HepG2 (cell line): ENCODE measurements around the gene SP3. TPM values are rescaled to one million over a fixed set of nuclear protein-coding genes. Genes with fewer than 3 reads are reported as not detected.

ENCODE experiments used
- ATAC-seq: fragments of 200-7000 bp; cut with Tn5 transposase; 3 replicates; pipeline ENCODE4 v1.9.1; 2020; ENCODE audit warnings: mild to moderate bottlenecking, moderate library complexity
- BruUV-seq: library from RNA; stranded (reverse); fragments of 400-500 nt; replicated peaks from 2 replicates; lab custom pipeline; 2021; lab: Mats Ljungman, UMichigan
- CTCF ChIA-PET: fragments of 300-600 bp; formaldehyde crosslinking; extraction: SDS; loops from one replicate; lab custom pipeline; 2021; ENCODE audit warnings: low total read pairs, inconsistent platforms, low intra/inter-chr PET ratio; lab: Yijun Ruan, JAX
- POLR2A ChIA-PET: fragments of 350-600 bp; sonication (Branson Sonifier 250); formaldehyde crosslinking; loops from one replicate; lab custom pipeline; 2020; ENCODE audit warnings: antibody characterized with exemption, inconsistent platforms; lab: Yijun Ruan, JAX
- DNase-seq: peaks from one replicate; pipeline ENCODE4 v3.0.0-alpha.2; 2015; ENCODE audit warnings: low spot score
- FAIRE-seq: peaks from 3 replicates; lab custom pipeline; 2011; peaks lifted over from hg19 to GRCh38; lab: Jason Lieb, UNC
- H2AFZ ChIP-seq: one replicate; pipeline ENCODE4 v1.6.1; 2011; ENCODE audit warnings: low read length, inconsistent platforms
- H3K27ac ChIP-seq: fragments of 300-600 bp; 3 replicates; pipeline ENCODE4 v1.8.0; 2011; ENCODE audit warnings: mixed run types, mild to moderate bottlenecking, mixed read lengths, low read length, inconsistent platforms; ENCODE audit not compliant: insufficient read depth; ENCODE audit errors: extremely low read length
- H3K27me3 ChIP-seq, 2 experiments: fragments of 200-600 bp in 1 of 2; 2 replicates in 1 of 2; 3 replicates in 1 of 2; pipeline versions ENCODE4 v1.6.0 to v1.8.0; 2011; ENCODE audit warnings: low read length in 2 of 2, mild to moderate bottlenecking in 2 of 2, moderate library complexity in 2 of 2, inconsistent platforms in 1 of 2; ENCODE audit not compliant: insufficient read depth in 2 of 2, control insufficient read depth in 1 of 2
- H3K36me3 ChIP-seq, 2 experiments: fragments of 200-600 bp in 1 of 2; replicated peaks in 1 of 2; 2 replicates in 1 of 2; 3 replicates in 1 of 2; pipeline versions ENCODE4 v1.5.1 to v1.8.0; 2011; ENCODE audit warnings: low read length in 2 of 2, inconsistent platforms in 1 of 2; ENCODE audit not compliant: insufficient read depth in 2 of 2, control insufficient read depth in 1 of 2
- H3K4me1 ChIP-seq: 2 replicates; pipeline ENCODE4 v1.5.1; 2012; ENCODE audit warnings: low read length, inconsistent platforms; ENCODE audit not compliant: insufficient read depth
- H3K4me2 ChIP-seq: 2 replicates; pipeline ENCODE4 v1.6.0; 2011; ENCODE audit warnings: low read depth, low read length, inconsistent platforms
- H3K4me3 ChIP-seq, 3 experiments: fragments of 200-600 bp in 1 of 3; sonication (generic), shearing (Covaris generic) in 1 of 3; replicated peaks in 1 of 3; 2 replicates each; pipeline ENCODE4 v1.5.1; 2011 to 2016; ENCODE audit warnings: low read length in 3 of 3, inconsistent platforms in 2 of 3, low read depth in 2 of 3, mild to moderate bottlenecking in 2 of 3, control low read depth in 1 of 3, mixed read lengths in 1 of 3; ENCODE audit not compliant: insufficient read depth in 1 of 3
- H3K79me2 ChIP-seq: one replicate; pipeline ENCODE4 v1.6.1; 2011; ENCODE audit warnings: low read length, inconsistent platforms; ENCODE audit not compliant: insufficient read depth
- H3K9ac ChIP-seq: 2 replicates; pipeline ENCODE4 v1.6.0; 2011; ENCODE audit warnings: mild to moderate bottlenecking, low read depth, low read length, inconsistent platforms; ENCODE audit not compliant: insufficient read depth
- H3K9me3 ChIP-seq: 2 replicates; pipeline ENCODE4 v1.5.1; 2012; ENCODE audit warnings: mild to moderate bottlenecking, low read length
- H4K20me1 ChIP-seq: 2 replicates; pipeline ENCODE4 v1.6.0; 2011; ENCODE audit warnings: inconsistent platforms, mild to moderate bottlenecking, low read length, moderate library complexity; ENCODE audit not compliant: insufficient read depth
- CHCHD3 ChIP-seq: sonication (generic); formaldehyde crosslinking; IDR thresholded peaks from 2 replicates; pipeline ENCODE4 v1.8.0; 2022; ENCODE audit warnings: mild to moderate bottlenecking, missing genetic modification reagents, moderate library complexity
- JDP2 ChIP-seq: sonication (generic); formaldehyde crosslinking; IDR thresholded peaks from 2 replicates; pipeline ENCODE4 v1.8.1; 2022; ENCODE audit warnings: missing genetic modification reagents, borderline replicate concordance
- NPAS2 ChIP-seq: sonication (generic); formaldehyde crosslinking; IDR thresholded peaks from 2 replicates; pipeline ENCODE4 v1.8.0; 2022; ENCODE audit warnings: mild to moderate bottlenecking, missing genetic modification reagents, borderline replicate concordance
- SMYD3 ChIP-seq: sonication (generic); formaldehyde crosslinking; IDR thresholded peaks from 2 replicates; pipeline ENCODE4 v1.8.1; 2023; ENCODE audit warnings: mild to moderate bottlenecking, missing genetic modification reagents
- ZBTB39 ChIP-seq: sonication (generic); formaldehyde crosslinking; IDR thresholded peaks from 2 replicates; pipeline ENCODE4 v1.5.0; 2020; ENCODE audit warnings: missing genetic modification reagents
- ZNF180 ChIP-seq: sonication (generic); formaldehyde crosslinking; IDR thresholded peaks from 2 replicates; pipeline ENCODE4 v1.4.0; 2020; ENCODE audit warnings: low read depth, missing genetic modification reagents, borderline replicate concordance
- ZNF333 ChIP-seq: sonication (generic); formaldehyde crosslinking; IDR thresholded peaks from 2 replicates; pipeline ENCODE4 v1.4.0; 2020; ENCODE audit warnings: mild to moderate bottlenecking, missing genetic modification reagents, borderline replicate concordance
- ZNF430 ChIP-seq: sonication (generic); formaldehyde crosslinking; IDR thresholded peaks from 2 replicates; pipeline ENCODE4 v1.9.0; 2021; ENCODE audit warnings: mild to moderate bottlenecking, missing genetic modification reagents
- ZNF550 ChIP-seq: sonication (generic); formaldehyde crosslinking; IDR thresholded peaks from 2 replicates; pipeline ENCODE4 v1.4.0; 2020; ENCODE audit warnings: mild to moderate bottlenecking, missing genetic modification reagents, borderline replicate concordance
- ZNF703 ChIP-seq: sonication (generic); formaldehyde crosslinking; IDR thresholded peaks from 2 replicates; pipeline ENCODE4 v1.5.1; 2020; ENCODE audit warnings: missing genetic modification reagents, mild to moderate bottlenecking, moderate library complexity, borderline replicate concordance
- ZNF709 ChIP-seq: sonication (generic); formaldehyde crosslinking; IDR thresholded peaks from 2 replicates; pipeline ENCODE4 v1.5.0; 2020; ENCODE audit warnings: mild to moderate bottlenecking, missing genetic modification reagents
- ZNF776 ChIP-seq: sonication (generic); formaldehyde crosslinking; IDR thresholded peaks from 2 replicates; pipeline ENCODE4 v1.4.0; 2020; ENCODE audit warnings: mild to moderate bottlenecking, missing genetic modification reagents
- WGBS: methylation state at CpG from one replicate; pipeline ENCODE4 v1.1.6; 2017; ENCODE audit warnings: low lambda C conversion rate; 5-methylcytosine and 5-hydroxymethylcytosine counted together
- in situ Hi-C: cut with HindIII; loops from 2 replicates; pipeline ENCODE4 v1.10.0; 2017; ENCODE audit warnings: low pct_unique_long_range_greater_than_20kb; ENCODE audit not compliant: extremely low pct_ligation_motif_present
- intact Hi-C: fragments of 100-400 bp; cut with micrococcal nuclease; formaldehyde crosslinking; loops from one replicate; pipeline ENCODE4 v1.10.0; 2022; ENCODE audit not compliant: unreplicated experiment
- polyA plus RNA-seq, 8 experiments: library from polyadenylated mRNA; depleted of rRNA in 3 of 8; stranded (reverse) in 7 of 8; unstranded in 1 of 8; fragments of >200 nt; fragmentation: Illumina TruSeq in 4 of 8; extraction: Trizol in 4 of 8; gene quantifications; 2 replicates each; pipeline versions ENCODE4 v1.2.1 to v1.2.3, GENCODE V29; 2011 to 2016; ENCODE audit warnings: low read depth in 4 of 8, missing spikeins in 1 of 8, mixed read lengths in 1 of 8; ENCODE audit not compliant: insufficient read depth in 1 of 8
- total RNA-seq, 5 experiments: library from RNA; depleted of rRNA; stranded (reverse); fragments of >200 nt; fragmentation: Illumina TruSeq; extraction: Trizol; gene quantifications; 2 replicates each; pipeline ENCODE4 v1.2.3, GENCODE V29; 2016; ENCODE audit warnings: low read depth in 1 of 5
- TF ChIP-seq, protein P1 (sequence below): IDR thresholded peaks from 2 replicates; pipeline ENCODE4 v1.6.1; 2016; ENCODE audit warnings: low read depth, missing genetic modification reagents, missing compliant biosample characterization
- TF ChIP-seq, protein P2 (sequence below): sonication (generic); formaldehyde crosslinking; IDR thresholded peaks from 2 replicates; pipeline ENCODE4 v1.4.0; 2020; ENCODE audit warnings: missing genetic modification reagents, borderline replicate concordance

The SP3 gene
- total and polyA plus RNA-seq, 2 of the 13 experiments (the other 11 are each of a cell fraction or from before 2014, with no cell fraction given), result 57.3 to 132 TPM

- CTCF ChIA-PET, result no interaction called here
- intact Hi-C loops, result no loop called here
- Histone ChIP-seq H3K27me3 (peaks cover 0 to 54% of the 10 kb centered on the region in 2 experiments; a peak in 3 of 5 replicates), H3K4me1 (no peaks in the 10 kb centered on the region), H3K9me3 (no peaks in the 10 kb centered on the region), H3K4me2 (no peak overlapping the region), H3K9ac (no peak overlapping the region), H3K36me3 (no peaks in the 10 kb centered on the region), H3K79me2 (no peaks in the 10 kb centered on the region), H4K20me1 (no peaks in the 10 kb centered on the region), H2AFZ (no peak overlapping the region), H3K4me3 (no peak overlapping the region), H3K27ac (no peak overlapping the region)
- DNase-seq (no peak), FAIRE-seq (no peak), ATAC-seq (peak; percentile 41; the same call in 2 of the 3 replicates)
- POLR2A ChIA-PET, result interaction anchor here (0.5 kb wide), 1 partner anchor 122 kb away, joined by 3 read pairs; no protein-coding TSS in a partner anchor
- BruUV-seq, result no TSS peak
- in situ Hi-C loops, result no loop called here
- 35% methylated on average over 9 of the region's 9 CpGs for WGBS
- TF ChIP-seq NPAS2 (CRISPR knock-in tag) (no peak), SMYD3 (CRISPR knock-in tag) (no peak), ZBTB39 (no peak), CHCHD3 (CRISPR knock-in tag) (no peak), ZNF430 (CRISPR knock-in tag) (no peak), ZNF776 (CRISPR knock-in tag) (no peak), JDP2 (CRISPR knock-in tag) (no peak), ZNF333 (CRISPR knock-in tag) (no peak), ZNF550 (CRISPR knock-in tag) (no peak), ZNF703 (no peak), ZNF709 (CRISPR knock-in tag) (no peak), ZNF180 (CRISPR knock-in tag) (no peak)
- TF ChIP-seq, protein P1, sequence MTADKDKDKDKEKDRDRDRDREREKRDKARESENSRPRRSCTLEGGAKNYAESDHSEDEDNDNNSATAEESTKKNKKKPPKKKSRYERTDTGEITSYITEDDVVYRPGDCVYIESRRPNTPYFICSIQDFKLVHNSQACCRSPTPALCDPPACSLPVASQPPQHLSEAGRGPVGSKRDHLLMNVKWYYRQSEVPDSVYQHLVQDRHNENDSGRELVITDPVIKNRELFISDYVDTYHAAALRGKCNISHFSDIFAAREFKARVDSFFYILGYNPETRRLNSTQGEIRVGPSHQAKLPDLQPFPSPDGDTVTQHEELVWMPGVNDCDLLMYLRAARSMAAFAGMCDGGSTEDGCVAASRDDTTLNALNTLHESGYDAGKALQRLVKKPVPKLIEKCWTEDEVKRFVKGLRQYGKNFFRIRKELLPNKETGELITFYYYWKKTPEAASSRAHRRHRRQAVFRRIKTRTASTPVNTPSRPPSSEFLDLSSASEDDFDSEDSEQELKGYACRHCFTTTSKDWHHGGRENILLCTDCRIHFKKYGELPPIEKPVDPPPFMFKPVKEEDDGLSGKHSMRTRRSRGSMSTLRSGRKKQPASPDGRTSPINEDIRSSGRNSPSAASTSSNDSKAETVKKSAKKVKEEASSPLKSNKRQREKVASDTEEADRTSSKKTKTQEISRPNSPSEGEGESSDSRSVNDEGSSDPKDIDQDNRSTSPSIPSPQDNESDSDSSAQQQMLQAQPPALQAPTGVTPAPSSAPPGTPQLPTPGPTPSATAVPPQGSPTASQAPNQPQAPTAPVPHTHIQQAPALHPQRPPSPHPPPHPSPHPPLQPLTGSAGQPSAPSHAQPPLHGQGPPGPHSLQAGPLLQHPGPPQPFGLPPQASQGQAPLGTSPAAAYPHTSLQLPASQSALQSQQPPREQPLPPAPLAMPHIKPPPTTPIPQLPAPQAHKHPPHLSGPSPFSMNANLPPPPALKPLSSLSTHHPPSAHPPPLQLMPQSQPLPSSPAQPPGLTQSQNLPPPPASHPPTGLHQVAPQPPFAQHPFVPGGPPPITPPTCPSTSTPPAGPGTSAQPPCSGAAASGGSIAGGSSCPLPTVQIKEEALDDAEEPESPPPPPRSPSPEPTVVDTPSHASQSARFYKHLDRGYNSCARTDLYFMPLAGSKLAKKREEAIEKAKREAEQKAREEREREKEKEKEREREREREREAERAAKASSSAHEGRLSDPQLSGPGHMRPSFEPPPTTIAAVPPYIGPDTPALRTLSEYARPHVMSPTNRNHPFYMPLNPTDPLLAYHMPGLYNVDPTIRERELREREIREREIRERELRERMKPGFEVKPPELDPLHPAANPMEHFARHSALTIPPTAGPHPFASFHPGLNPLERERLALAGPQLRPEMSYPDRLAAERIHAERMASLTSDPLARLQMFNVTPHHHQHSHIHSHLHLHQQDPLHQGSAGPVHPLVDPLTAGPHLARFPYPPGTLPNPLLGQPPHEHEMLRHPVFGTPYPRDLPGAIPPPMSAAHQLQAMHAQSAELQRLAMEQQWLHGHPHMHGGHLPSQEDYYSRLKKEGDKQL (CRISPR knock-in tag), result no peak
- TF ChIP-seq, protein P2, sequence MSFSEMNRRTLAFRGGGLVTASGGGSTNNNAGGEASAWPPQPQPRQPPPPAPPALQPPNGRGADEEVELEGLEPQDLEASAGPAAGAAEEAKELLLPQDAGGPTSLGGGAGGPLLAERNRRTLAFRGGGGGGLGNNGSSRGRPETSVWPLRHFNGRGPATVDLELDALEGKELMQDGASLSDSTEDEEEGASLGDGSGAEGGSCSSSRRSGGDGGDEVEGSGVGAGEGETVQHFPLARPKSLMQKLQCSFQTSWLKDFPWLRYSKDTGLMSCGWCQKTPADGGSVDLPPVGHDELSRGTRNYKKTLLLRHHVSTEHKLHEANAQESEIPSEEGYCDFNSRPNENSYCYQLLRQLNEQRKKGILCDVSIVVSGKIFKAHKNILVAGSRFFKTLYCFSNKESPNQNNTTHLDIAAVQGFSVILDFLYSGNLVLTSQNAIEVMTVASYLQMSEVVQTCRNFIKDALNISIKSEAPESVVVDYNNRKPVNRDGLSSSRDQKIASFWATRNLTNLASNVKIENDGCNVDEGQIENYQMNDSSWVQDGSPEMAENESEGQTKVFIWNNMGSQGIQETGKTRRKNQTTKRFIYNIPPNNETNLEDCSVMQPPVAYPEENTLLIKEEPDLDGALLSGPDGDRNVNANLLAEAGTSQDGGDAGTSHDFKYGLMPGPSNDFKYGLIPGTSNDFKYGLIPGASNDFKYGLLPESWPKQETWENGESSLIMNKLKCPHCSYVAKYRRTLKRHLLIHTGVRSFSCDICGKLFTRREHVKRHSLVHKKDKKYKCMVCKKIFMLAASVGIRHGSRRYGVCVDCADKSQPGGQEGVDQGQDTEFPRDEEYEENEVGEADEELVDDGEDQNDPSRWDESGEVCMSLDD (CRISPR knock-in tag), result no peak
These were observed 88.2 kb downstream of the SP3 start for GRCh38 chr2:173876833-173877413.
